PC-3 (cell line): ENCODE measurements around the gene SHISA6. TPM values are rescaled to one million over a fixed set of nuclear protein-coding genes. Genes with fewer than 3 reads are reported as not detected.

ENCODE experiments used
- ATAC-seq: fragments of 200-7000 bp; cut with Tn5 transposase; 2 replicates; pipeline ENCODE4 v1.9.1; 2020; ENCODE audit warnings: mild to moderate bottlenecking, moderate library complexity
- BruUV-seq: library from RNA; stranded (reverse); fragments of 400-500 nt; replicated peaks from 2 replicates; lab custom pipeline; 2021; lab: Mats Ljungman, UMichigan
- CTCF ChIA-PET: fragments of 300-600 bp; sonication (Branson Sonifier 250); formaldehyde crosslinking; loops from one replicate; lab custom pipeline; 2022; ENCODE audit warnings: antibody characterized with exemption; lab: Charles Lee
- POLR2A ChIA-PET: fragments of 300-600 bp; sonication (Branson Sonifier 250); formaldehyde crosslinking; loops from one replicate; lab custom pipeline; 2022; ENCODE audit warnings: antibody characterized with exemption; ENCODE audit not compliant: unreplicated experiment; lab: Charles Lee
- DNase-seq: peaks from one replicate; pipeline ENCODE4 v3.0.0-alpha.2; 2015
- H2AFZ ChIP-seq: fragments of 300-600 bp; sonication (generic); 2 replicates; pipeline ENCODE4 v1.6.0; 2016; ENCODE audit warnings: antibody characterized with exemption, low read length
- H3F3A ChIP-seq: fragments of 300-600 bp; sonication (generic); one replicate; pipeline ENCODE4 v1.6.0; 2017; ENCODE audit warnings: antibody characterized with exemption, low read length, control low read depth, mild to moderate bottlenecking; ENCODE audit not compliant: unreplicated experiment
- H3K27ac ChIP-seq: fragments of 300-600 bp; sonication (generic); 2 replicates; pipeline ENCODE4 v1.5.1; 2016; ENCODE audit warnings: mild to moderate bottlenecking, low read length
- H3K27me3 ChIP-seq: fragments of 300-600 bp; sonication (generic); 2 replicates; pipeline ENCODE4 v1.6.1; 2016; ENCODE audit warnings: low read length, mixed read lengths
- H3K36me3 ChIP-seq: fragments of 300-600 bp; sonication (generic); 2 replicates; pipeline ENCODE4 v1.6.1; 2016; ENCODE audit warnings: low read depth, mixed run types, low read length, mixed read lengths
- H3K4me1 ChIP-seq: fragments of 300-600 bp; sonication (generic); 2 replicates; pipeline ENCODE4 v1.5.1; 2016; ENCODE audit warnings: low read length; ENCODE audit not compliant: insufficient read depth
- H3K4me2 ChIP-seq: fragments of 300-600 bp; sonication (generic); 2 replicates; pipeline ENCODE4 v1.6.0; 2016; ENCODE audit warnings: low read length
- H3K4me3 ChIP-seq: fragments of 300-600 bp; sonication (generic); 2 replicates; pipeline ENCODE4 v1.5.1; 2016; ENCODE audit warnings: mild to moderate bottlenecking, low read length, mixed read lengths
- H3K79me2 ChIP-seq: fragments of 300-600 bp; sonication (generic); 2 replicates; pipeline ENCODE4 v1.6.1; 2017; ENCODE audit warnings: low read length, mixed read lengths
- H3K9ac ChIP-seq: fragments of 300-600 bp; sonication (generic); 2 replicates; pipeline ENCODE4 v1.6.0; 2016; ENCODE audit warnings: mild to moderate bottlenecking, low read length
- H3K9me2 ChIP-seq: fragments of 300-600 bp; sonication (generic); replicated peaks from 2 replicates; pipeline ENCODE4 v1.6.1; 2016; ENCODE audit warnings: mixed run types, low read length, mixed read lengths
- H3K9me3 ChIP-seq: fragments of 300-600 bp; sonication (generic); 2 replicates; pipeline ENCODE4 v1.6.1; 2016; ENCODE audit warnings: low read length, mixed read lengths
- H4K20me1 ChIP-seq: fragments of 300-600 bp; sonication (generic); 2 replicates; pipeline ENCODE4 v1.6.1; 2016; ENCODE audit warnings: low read length, mixed read lengths
- CTCF ChIP-seq: fragments of 300-600 bp; sonication (generic); conservative IDR thresholded peaks from 2 replicates; pipeline ENCODE4 v1.5.1; 2017; ENCODE audit warnings: antibody characterized with exemption, low read depth, mild to moderate bottlenecking, low read length
- EZH2 ChIP-seq: fragments of 300-600 bp; sonication (generic); IDR thresholded peaks from one replicate; pipeline ENCODE4 v1.6.1; 2017; ENCODE audit warnings: antibody characterized with exemption, mild to moderate bottlenecking, low read length; ENCODE audit not compliant: unreplicated experiment
- EZH2phosphoT487 ChIP-seq: fragments of 300-600 bp; sonication (generic); IDR thresholded peaks from 2 replicates; pipeline ENCODE4 v1.6.1; 2018; ENCODE audit warnings: mild to moderate bottlenecking, antibody characterized with exemption, low read length, borderline replicate concordance
- intact Hi-C: fragments of 100-400 bp; cut with micrococcal nuclease; formaldehyde crosslinking; loops from 2 replicates; pipeline ENCODE4 v1.9.0; 2023
- total RNA-seq: library from RNA; depleted of rRNA; stranded (reverse); fragments of >200 nt; gene quantifications from 2 replicates; pipeline ENCODE4 v1.2.3, GENCODE V29; 2014

Gene SHISA6
- total RNA-seq, 1 experiment from 2014 or later = not detected

- Histone ChIP-seq H3K4me1 (no peaks in the 10 kb centered on the region), H2AFZ (no peak overlapping the region), H3K9me3 (no peaks in the 10 kb centered on the region), H3K9me2 (no peaks in the 10 kb centered on the region), H3K27me3 (no peaks in the 10 kb centered on the region), H3K27ac (no peak overlapping the region), H3F3A (no peaks in the 10 kb centered on the region), H4K20me1 (no peaks in the 10 kb centered on the region), H3K4me3 (no peak overlapping the region), H3K9ac (no peak overlapping the region), H3K4me2 (no peak overlapping the region), H3K36me3 (no peaks in the 10 kb centered on the region), H3K79me2 (no peaks in the 10 kb centered on the region)
- TF ChIP-seq EZH2phosphoT487 = no peak
- no peak for TF ChIP-seq CTCF
- TF ChIP-seq EZH2 = no peak
- ChIA-PET POLR2A (no interaction called here), CTCF (no interaction called here)
- no peak for DNase-seq
- ATAC-seq = no peak
- intact Hi-C loops = no loop called here
- no TSS peak for BruUV-seq
Observed at GRCh38 chr17:11251561-11252107, 10.6 kb downstream of the SHISA6 start.

- Histone ChIP-seq H3K4me3 (no peak overlapping the region), H3K27me3 (no peaks in the 10 kb centered on the region), H3F3A (no peaks in the 10 kb centered on the region), H4K20me1 (no peaks in the 10 kb centered on the region), H3K4me1 (no peaks in the 10 kb centered on the region), H3K9ac (no peak overlapping the region), H2AFZ (no peak overlapping the region), H3K9me3 (no peaks in the 10 kb centered on the region), H3K36me3 (no peaks in the 10 kb centered on the region), H3K27ac (no peak overlapping the region), H3K9me2 (no peaks in the 10 kb centered on the region), H3K79me2 (no peaks in the 10 kb centered on the region), H3K4me2 (no peak overlapping the region)
- BruUV-seq = no TSS peak
- ChIA-PET CTCF (no interaction called here), POLR2A (no interaction called here)
- ATAC-seq (no peak), DNase-seq (no peak)
- TF ChIP-seq EZH2 (no peak), EZH2phosphoT487 (no peak), CTCF (no peak)
- intact Hi-C loops = no loop called here
Observed at GRCh38 chr17:11252146-11252545, 11.1 kb downstream of the SHISA6 start.

- BruUV-seq = no TSS peak
- Histone ChIP-seq H3F3A (no peaks in the 10 kb centered on the region), H3K9ac (no peak overlapping the region), H3K4me1 (no peaks in the 10 kb centered on the region), H3K27me3 (no peaks in the 10 kb centered on the region), H3K79me2 (no peaks in the 10 kb centered on the region), H3K4me2 (no peak overlapping the region), H3K4me3 (no peak overlapping the region), H3K9me2 (no peaks in the 10 kb centered on the region), H2AFZ (no peak overlapping the region), H4K20me1 (no peaks in the 10 kb centered on the region), H3K27ac (no peak overlapping the region), H3K9me3 (no peaks in the 10 kb centered on the region), H3K36me3 (no peaks in the 10 kb centered on the region)
- ATAC-seq (no peak), DNase-seq (no peak)
- CTCF ChIA-PET = interaction anchor here (0.5 kb wide), 1 partner anchor 679 kb away, joined by 3 read pairs; no protein-coding TSS in a partner anchor
- intact Hi-C loops = no loop called here
- POLR2A ChIA-PET = no interaction called here
- no peak for TF ChIP-seq CTCF
- TF ChIP-seq EZH2 = no peak
- TF ChIP-seq EZH2phosphoT487 = no peak
Observed at GRCh38 chr17:11256877-11257276, 15.9 kb downstream of the SHISA6 start.
